Endometrial microvascular endothelial cells (primary cell): Measurements from ENCODE around the gene SOCS4. TPM values are rescaled to one million over a fixed set of nuclear protein-coding genes. Genes with fewer than 3 reads are reported as not detected.
"Not testable (repeated sequence)": the region's sequence is repeated elsewhere in the genome, so short reads cannot be mapped to it uniquely, and the experiment has no call there.

Experiments
- in situ Hi-C: cut with HindIII; loops from 2 replicates; pipeline ENCODE4 v1.10.0; 2017; ENCODE audit warnings: low sequenced_read_pairs, low pct_unique_long_range_greater_than_20kb; ENCODE audit errors: inconsistent ontology term
- total RNA-seq: library from RNA; depleted of rRNA; stranded (reverse); fragments of >200 nt; gene quantifications from one replicate; pipeline ENCODE4 v1.2.3, GENCODE V29; 2015; ENCODE audit errors: inconsistent ontology term

Gene SOCS4, protein sequence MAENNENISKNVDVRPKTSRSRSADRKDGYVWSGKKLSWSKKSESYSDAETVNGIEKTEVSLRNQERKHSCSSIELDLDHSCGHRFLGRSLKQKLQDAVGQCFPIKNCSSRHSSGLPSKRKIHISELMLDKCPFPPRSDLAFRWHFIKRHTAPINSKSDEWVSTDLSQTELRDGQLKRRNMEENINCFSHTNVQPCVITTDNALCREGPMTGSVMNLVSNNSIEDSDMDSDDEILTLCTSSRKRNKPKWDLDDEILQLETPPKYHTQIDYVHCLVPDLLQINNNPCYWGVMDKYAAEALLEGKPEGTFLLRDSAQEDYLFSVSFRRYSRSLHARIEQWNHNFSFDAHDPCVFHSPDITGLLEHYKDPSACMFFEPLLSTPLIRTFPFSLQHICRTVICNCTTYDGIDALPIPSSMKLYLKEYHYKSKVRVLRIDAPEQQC
- 16.1 TPM for total RNA-seq

DNA sequence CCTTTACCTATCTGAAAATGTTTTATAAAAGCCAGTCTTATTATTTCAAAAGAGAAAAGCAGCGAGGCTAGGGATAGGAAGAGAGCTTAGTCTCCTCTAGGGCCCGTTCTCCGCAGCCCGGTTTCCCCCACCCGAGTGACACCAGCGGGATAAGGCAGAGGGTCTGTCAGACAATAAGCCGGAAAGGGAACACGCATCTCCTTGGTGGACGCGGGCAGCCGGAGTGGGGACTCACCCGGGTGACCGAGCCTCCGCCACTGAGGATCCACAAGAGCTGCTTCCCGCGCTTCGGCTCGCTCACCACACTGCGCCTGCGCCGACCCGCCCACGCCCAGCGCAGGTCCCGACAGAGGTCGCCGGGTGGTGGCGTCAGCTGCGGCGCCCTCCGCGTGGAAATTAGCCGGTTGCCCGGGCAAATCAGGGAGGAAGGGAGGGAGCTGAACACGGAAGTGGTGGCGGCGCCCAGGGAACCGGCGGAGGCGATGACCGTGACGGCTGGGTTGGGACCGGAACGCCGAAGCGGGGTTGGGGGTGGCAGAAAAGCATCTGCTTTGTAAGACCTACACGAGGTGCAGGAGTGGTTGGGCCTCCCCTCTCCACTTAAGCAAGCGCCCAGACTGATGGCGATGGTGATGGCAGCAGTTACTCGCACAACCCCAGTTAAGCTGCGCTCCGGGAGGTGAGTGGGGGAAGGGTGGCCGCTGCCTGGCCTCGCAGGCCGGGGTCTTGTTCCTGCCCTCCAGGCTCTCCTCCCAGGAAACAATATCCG lies at the start of gene SOCS4, which contains the start of gene WDHD1:
Gene SOCS4 (plus strand): TSS at position 444 of the 769 bp plus-strand sequence. CDS start 15,806 bp downstream, outside the sequence.
Gene WDHD1 (minus strand): TSS at position 307 of the 769 bp plus-strand sequence. CDS start 312 bp downstream, outside the sequence.
- in situ Hi-C loops = no loop called here

DNA sequence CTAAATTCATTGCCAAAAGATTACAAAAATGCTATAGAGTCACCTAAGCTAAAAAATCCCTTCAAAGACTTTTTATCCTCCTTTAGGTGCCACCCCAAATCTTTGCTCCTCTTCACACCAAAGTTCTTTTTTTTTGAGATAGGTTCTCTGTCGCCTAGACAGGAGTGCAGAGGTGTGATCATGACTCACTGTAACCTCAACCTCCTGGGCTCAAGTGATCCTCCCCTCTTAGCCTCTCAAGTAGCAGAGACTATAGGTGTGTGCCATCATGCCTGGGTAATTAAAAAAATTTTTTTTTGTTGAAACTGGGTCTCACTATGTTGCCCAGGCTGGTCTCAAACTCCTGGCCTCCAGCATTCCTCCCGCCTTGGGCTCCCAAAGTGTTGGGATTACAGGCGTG lies 48.0 kb upstream of the SOCS4 start:
- in situ Hi-C loops = no loop called here

DNA sequence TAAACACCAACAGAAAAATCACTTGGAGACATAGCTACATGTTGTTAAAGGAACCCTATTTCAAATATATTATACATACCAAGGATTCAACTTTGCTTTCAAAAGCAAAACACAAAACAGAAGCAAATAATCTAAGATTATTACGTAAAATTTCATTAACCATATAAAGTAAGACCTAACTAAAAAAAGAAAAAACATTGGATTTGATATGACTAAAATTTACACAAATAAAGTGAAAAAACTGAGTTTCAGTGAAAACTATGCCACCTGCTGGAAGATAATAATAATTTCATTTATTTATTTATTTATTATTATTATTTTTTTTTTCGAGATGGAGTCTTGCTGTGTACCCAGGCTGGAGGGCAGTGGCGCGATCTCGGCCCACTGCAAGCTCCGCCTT lies 45.3 kb upstream of the SOCS4 start:
- in situ Hi-C loops = no loop called here

DNA sequence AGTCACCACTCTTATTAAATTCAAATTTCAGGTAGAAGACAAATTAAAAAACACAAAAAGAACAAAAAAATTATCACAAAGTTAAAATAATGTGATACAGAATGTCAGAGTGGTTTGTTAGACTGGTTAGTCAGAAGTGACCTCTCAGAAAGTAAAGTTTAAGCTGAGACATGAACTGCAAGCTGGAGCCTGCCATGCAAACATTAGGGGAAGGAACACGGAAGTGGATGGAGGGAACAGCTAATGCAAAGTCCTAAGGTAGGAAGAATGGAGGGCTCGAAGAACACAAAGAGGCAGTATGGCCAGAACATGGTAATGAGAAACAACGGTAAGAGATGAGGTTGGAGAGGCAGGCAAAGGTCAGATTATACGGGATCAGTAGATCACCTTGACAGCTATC lies 41.9 kb upstream of the SOCS4 start:
- in situ Hi-C loops = no loop called here

DNA sequence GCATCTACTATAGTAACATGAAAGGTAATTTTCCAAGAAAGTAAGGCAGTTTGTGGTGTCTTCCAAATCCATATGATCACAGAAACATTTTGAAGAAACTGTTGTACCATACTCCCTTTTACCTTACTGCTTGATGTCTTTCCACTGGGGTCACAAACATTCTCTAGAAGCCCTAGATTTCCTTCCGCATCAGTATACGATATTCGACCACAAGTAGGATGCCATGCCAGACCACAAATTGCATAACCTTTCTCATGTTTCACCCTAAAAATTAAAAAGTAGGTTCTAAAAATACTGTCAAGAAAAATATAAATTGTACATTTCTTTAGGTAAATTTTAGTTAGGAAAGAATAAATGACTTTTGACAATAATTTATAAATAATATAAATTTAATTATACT lies 26.7 kb upstream of the SOCS4 start:
- in situ Hi-C loops = no loop called here

DNA sequence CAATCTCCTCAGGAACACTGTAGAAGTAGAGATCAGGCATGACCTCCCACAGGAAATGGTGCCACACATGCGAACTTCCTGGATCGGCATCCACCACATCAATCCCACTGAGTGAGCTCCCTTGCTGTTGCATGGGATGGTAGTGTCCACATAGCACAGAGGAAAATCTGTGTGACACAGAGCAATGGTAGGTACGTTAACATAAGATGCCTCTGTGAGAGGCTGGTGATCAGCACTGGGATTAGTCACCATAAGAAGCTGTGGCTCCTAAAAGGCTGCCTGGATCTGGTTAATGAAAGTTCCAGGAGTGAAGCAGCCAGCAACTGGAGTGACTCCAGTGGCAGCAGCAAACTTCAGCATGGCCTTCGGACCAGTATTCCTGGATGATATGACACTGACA lies 22.0 kb upstream of the SOCS4 start:
- in situ Hi-C loops = no loop called here

DNA sequence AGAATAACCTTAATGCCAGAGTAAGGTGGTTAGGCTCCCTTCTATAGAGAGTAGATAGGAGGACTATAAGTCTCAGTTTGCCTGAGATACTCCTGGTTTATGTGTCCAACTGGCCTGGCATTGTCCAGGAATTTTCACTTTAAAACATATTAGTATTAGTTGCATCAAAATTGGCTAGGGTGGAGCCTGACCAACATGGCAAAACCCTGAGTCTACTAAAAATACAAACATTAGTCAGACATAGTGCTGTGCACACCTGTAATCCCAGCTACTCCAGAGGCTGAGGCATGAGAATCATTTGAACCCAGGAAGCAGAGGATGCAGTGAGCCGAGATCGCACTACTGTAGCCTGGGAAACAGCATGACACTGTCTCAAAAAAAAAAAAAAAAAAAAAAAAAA lies 12.0 kb upstream of the SOCS4 start:
- in situ Hi-C loops = no loop called here

DNA sequence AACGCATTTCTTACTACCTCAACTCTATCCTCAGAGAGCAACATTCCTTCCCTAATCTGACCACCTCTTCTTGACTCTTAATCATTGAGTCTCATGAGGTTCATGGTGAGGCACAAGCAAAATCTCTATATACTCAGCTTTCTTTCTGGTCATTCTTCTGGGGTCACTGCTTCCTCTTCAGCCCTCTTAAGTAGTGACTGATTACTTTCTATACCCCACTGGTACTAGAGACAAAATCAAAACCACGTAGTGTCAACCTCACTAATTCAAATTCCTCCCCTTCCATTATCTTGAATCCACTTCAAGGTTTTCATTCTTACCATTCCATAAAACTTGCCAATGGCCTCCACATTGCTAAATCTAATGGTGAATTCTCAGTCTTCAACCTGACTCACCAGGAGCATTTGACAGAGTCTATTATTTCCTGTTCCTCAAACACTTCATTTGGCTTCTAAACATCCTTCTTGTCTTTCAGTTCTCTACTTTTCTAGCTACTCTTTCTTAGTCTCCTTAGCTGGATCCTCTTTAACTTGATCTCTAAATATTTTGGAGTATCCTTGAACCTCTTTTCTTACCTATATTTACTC lies 7.0 kb upstream of the SOCS4 start:
- in situ Hi-C loops = no loop called here

DNA sequence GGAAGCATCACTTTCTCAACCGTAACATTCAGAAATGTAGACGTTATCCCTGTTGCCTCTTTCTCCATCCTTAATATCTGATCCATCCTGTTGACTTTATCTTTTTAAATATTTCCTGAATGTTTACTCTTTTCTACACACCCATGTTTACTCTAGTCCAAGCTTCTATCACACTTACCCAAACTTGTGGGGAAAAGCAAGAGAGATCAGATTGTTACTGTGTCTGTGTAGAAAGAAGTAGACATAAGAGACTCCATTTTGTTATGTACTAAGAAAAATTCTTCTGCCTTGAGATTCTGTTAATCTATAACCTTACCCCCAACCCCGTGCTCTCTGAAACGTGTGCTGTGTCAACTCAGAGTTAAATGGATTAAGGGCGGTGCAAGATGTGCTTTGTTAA lies 2.7 kb upstream of the SOCS4 start:
- in situ Hi-C loops = not testable (repeated sequence)

DNA sequence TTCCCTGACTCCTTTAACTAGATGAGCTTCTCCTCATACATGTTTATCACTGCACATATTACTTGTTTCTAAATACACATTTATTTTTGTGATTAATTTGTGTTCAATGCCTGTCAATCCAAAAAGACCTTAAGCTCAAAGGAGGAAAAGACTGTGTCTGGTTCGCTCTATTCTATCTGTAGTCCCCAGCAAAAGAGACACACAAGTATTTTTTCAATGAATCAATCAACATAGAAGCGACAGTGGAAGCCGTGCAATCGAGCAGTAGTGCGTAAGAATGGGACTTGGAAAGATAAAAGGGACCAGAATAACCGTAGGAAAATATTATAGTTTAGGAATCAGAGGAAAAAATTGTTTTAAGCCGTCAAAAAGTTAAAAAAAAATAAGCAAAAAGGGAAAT lies 1.1 kb upstream of the SOCS4 start:
- in situ Hi-C loops = no loop called here

DNA sequence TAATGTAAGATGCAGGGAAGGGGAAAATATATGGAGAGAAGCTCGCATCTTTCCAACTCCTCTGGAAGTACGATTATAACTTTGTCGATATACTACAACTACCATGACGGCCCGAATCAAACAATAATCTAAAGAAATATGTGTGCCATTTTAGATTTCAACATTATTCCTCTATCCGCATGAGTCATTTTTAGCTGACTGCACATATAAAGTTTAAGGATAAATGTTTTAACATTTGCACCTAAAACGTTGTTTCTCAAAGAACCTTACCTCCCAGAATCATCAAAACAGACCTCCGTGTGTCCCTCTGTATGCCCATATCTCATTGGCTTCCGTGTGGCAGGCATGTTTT lies 619 bp upstream of the SOCS4 start:
- in situ Hi-C loops = no loop called here

DNA sequence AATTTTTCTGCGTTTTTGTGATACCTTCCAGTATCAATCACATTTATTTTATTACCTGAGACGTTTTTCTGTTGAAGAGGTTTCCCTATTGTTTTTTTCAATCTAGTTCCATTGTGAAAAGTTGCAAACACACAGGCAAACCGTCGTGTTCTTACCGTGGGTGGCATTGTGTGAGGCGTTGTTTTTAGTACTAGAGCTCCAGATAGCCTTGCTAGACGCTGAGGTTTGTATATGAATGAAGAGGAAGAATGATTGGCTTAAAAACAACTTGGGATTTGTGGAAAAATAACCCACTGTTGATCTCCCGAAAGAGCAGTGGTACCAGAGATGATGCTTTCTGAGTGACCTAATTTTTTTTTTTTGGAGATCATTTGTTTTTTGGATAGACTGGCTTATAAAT lies 1.0 kb downstream of the SOCS4 start:
- in situ Hi-C loops = no loop called here

DNA sequence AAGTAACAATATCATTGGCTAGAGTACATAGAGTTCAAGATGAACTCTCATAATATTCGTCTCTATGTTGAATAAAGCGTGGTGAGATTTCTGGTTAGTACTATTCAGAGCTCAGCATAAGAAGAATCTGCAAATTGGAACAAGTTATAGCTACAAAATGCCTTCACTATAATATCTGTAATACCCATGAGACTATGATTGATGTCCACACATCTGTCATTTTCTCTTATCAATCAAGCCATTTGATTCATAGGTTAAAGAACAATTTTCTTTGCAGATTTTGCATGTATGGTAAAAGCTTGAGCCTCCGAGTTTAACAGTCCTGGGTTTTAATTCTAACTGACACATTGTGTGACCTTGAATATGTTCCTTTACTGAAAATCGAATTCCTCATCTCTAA lies 1.4 kb downstream of the SOCS4 start:
- in situ Hi-C loops = no loop called here

DNA sequence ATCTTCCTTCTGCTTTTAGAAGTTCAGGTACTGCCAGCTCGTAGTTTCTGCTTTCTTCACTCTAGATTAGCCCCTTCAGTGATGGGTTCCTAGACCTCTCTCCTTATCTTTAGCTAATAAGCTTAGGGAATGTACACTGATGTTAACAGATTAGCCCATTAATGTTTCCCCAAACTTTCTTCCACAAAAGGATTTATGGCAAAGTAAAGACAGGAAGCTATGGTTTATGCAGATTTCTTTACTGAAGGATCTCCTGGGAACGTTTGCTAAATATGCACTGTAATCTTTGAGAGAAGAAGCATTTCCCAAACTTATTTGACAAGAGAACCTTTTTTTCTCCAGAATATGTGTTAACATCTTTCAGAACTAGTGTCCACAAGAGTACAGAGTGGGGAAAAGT lies 4.2 kb downstream of the SOCS4 start:
- in situ Hi-C loops = no loop called here

DNA sequence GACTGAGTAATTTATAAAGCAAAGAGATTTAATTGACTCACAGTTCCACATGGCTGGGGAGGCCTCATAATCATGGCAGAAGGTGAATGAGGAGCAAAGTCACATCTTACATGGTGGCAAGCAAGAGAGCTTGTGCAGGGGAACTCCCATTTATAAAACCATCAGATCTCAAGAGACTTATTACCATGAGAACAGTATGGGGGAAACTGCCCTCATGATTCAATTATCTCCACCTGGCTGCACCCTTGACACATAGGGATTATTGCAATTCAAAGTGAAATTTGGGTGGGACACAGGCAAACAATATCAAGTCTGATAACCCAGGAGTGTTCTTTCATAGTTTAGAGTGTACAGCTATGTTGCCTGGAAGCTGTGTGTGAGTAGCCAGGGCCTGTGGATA lies 11.0 kb downstream of the SOCS4 start:
- in situ Hi-C loops = not testable (repeated sequence)

DNA sequence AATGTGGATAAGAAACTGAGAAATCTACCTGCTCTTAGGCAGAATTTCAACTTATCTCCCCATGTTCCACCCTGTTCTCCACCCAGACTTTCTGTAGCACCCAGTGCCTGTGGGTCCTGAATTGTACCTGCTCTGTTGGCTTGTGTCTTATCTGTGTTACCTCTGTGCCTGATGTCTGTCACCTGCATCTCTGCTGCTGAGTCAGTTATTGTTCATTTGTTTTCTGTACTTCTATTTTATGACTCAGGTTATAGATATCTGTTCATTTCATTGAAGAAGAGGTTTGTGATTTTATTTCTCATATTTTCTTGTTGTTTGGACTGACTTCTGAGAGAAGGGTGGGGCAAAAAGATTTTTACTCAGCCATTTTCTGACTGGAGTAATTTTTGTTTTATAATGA lies 11.7 kb downstream of the SOCS4 start:
- in situ Hi-C loops = no loop called here

DNA sequence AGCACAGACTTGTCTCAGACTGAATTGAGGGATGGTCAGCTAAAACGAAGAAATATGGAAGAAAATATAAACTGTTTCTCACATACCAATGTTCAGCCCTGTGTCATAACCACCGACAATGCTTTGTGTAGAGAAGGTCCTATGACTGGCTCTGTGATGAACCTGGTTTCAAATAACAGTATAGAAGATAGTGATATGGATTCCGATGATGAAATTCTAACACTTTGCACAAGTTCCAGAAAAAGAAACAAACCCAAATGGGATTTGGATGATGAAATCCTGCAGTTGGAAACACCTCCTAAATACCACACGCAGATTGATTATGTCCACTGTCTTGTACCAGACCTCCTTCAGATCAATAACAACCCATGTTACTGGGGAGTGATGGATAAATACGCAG lies 16.5 kb downstream of the SOCS4 start:
- in situ Hi-C loops = no loop called here

DNA sequence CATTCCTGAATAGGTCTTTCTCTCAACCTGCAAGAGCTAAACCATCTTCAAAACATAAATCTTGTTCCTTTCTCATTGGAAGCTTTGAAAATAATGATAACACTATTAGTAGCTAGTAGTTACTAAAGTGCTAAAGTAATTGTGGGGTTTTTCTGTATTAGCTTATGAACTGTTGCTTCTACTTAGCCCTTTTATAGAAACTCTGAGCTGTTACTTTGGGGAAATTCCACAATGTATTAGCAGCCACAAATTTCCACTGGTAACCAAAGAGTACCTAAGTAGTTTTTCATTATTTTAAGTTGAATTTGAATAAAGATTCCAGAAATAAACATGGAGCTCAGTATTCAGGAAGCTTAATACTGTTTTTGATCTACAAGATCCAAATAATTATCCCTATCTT lies 18.1 kb downstream of the SOCS4 start:
- in situ Hi-C loops = no loop called here

DNA sequence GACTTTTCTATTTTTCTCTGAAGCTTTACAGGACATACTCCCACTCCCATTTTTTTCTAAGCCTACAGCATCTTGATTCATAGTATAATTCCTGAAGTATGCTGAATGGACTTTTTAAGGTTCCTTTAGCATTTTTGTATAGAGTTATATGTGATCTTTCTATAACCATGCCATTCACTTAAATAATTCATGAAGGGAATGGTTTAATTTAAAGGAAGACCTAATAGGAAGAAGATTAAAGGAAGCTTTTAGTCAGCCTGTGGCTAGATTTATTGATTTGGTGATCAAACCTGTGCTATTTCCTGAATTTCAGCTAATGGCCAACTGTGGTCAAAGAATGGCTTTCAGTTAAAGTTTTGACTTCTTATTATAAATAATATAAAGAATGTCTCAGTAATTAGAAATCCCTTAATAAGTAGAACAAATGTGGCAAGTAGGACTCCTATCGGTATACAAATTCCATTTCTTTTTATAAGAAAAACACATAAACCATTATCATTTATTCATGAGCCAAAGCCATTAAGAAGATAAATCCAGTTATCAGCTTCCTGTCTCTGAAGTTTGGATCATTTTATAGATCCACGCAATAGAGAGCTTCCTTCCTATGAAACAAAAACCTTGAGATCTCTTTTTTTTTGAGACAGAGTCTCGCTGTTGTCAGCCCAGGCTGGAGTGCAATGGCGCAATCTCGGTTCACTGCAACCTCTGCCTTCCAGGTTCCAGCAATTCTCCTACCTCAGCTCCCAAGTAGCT lies 20.4 kb downstream of the SOCS4 start:
- in situ Hi-C loops = no loop called here
